ENCODE data around the gene PANX3. TPM values are rescaled to one million over a fixed set of nuclear protein-coding genes. Genes with fewer than 3 reads are reported as not detected.

PANX3 gene
- total and polyA plus RNA-seq, 2 of the 13 experiments (the other 11 are each of a cell fraction or from before 2014, with no cell fraction given): not detected

Small RNA genes within 50 kb of the gene (small RNA-seq; reads per million reads assigned to genes)
- 0 reads per million in 3 experiments for gene RNA5SP352 (ENCODE audit: insufficient read depth in 2 of 3, insufficient read length in 3 of 3, low read depth in 2 of 3, low replicate concordance in 1 of 3)

Other genes starting within 250 kb of the PANX3 start
- gene OR8B2, start 226.9 kb upstream of the PANX3 start, total RNA-seq (2016; rRNA removed; fragmentation: Illumina TruSeq; extraction: Trizol): not detected in 2 replicates
- gene OR8B2, start 226.9 kb upstream of the PANX3 start, polyA plus RNA-seq (2011; rRNA removed): not detected in 2 replicates
- gene OR8B3, start 212.4 kb upstream of the PANX3 start, total RNA-seq (2016; rRNA removed; fragmentation: Illumina TruSeq; extraction: Trizol): not detected in 2 replicates
- gene OR8B3, start 212.4 kb upstream of the PANX3 start, polyA plus RNA-seq (2011; rRNA removed): not detected in 2 replicates
- gene OR8B4, start 186.6 kb upstream of the PANX3 start, total RNA-seq (2016; rRNA removed; fragmentation: Illumina TruSeq; extraction: Trizol): not detected in 2 replicates
- not detected in 2 replicates for gene OR8B4, start 186.6 kb upstream of the PANX3 start, polyA plus RNA-seq (2011; rRNA removed)
- gene OR8B8, start 165.7 kb upstream of the PANX3 start, total RNA-seq (2016; rRNA removed; fragmentation: Illumina TruSeq; extraction: Trizol): not detected in 2 replicates
- not detected in 2 replicates for gene OR8B8, start 165.7 kb upstream of the PANX3 start, polyA plus RNA-seq (2011; rRNA removed)
- gene OR8B12, start 67.8 kb upstream of the PANX3 start, total RNA-seq (2016; rRNA removed; fragmentation: Illumina TruSeq; extraction: Trizol): not detected in 2 replicates
- gene OR8B12, start 67.8 kb upstream of the PANX3 start, polyA plus RNA-seq (2011; rRNA removed): not detected in 2 replicates
- not detected in 2 replicates for gene OR8A1, start 41.4 kb upstream of the PANX3 start, total RNA-seq (2016; rRNA removed; fragmentation: Illumina TruSeq; extraction: Trizol)
- not detected in 2 replicates for gene OR8A1, start 41.4 kb upstream of the PANX3 start, polyA plus RNA-seq (2011; rRNA removed)
- gene TBRG1, start 11.4 kb downstream of the PANX3 start, total RNA-seq (2016; rRNA removed; fragmentation: Illumina TruSeq; extraction: Trizol): 20.3 and 21.7 TPM in 2 replicates
- 25.6 and 28.9 TPM in 2 replicates for gene TBRG1, start 11.4 kb downstream of the PANX3 start, polyA plus RNA-seq (2011; rRNA removed)
- 4.5 and 7.0 TPM in 2 replicates for gene SIAE, start 62.3 kb downstream of the PANX3 start, total RNA-seq (2016; rRNA removed; fragmentation: Illumina TruSeq; extraction: Trizol)
- 21.8 and 22.4 TPM in 2 replicates for gene SIAE, start 62.3 kb downstream of the PANX3 start, polyA plus RNA-seq (2011; rRNA removed)
- 8.4 and 12.7 TPM in 2 replicates for gene SPA17, start 62.5 kb downstream of the PANX3 start, total RNA-seq (2016; rRNA removed; fragmentation: Illumina TruSeq; extraction: Trizol)
- 2.9 and 4.4 TPM in 2 replicates for gene SPA17, start 62.5 kb downstream of the PANX3 start, polyA plus RNA-seq (2011; rRNA removed)
- 0.18 TPM in 1 of 2 replicates, not detected in the other for gene NRGN, start 128.5 kb downstream of the PANX3 start, total RNA-seq (2016; rRNA removed; fragmentation: Illumina TruSeq; extraction: Trizol)
- gene NRGN, start 128.5 kb downstream of the PANX3 start, polyA plus RNA-seq (2011; rRNA removed): 0.12 and 0.22 TPM in 2 replicates
- 0.46 and 0.80 TPM in 2 replicates for gene VSIG2, start 140.8 kb downstream of the PANX3 start, total RNA-seq (2016; rRNA removed; fragmentation: Illumina TruSeq; extraction: Trizol)
- gene VSIG2, start 140.8 kb downstream of the PANX3 start, polyA plus RNA-seq (2011; rRNA removed): 2.7 and 3.5 TPM in 2 replicates
- gene ESAM, start 150.9 kb downstream of the PANX3 start, total RNA-seq (2016; rRNA removed; fragmentation: Illumina TruSeq; extraction: Trizol): 0.48 and 1.2 TPM in 2 replicates
- gene ESAM, start 150.9 kb downstream of the PANX3 start, polyA plus RNA-seq (2011; rRNA removed): 6.3 and 6.8 TPM in 2 replicates
- gene MSANTD2, start 189.0 kb downstream of the PANX3 start, total RNA-seq (2016; rRNA removed; fragmentation: Illumina TruSeq; extraction: Trizol): 6.8 and 10.1 TPM in 2 replicates
- gene MSANTD2, start 189.0 kb downstream of the PANX3 start, polyA plus RNA-seq (2011; rRNA removed): 7.5 and 8.7 TPM in 2 replicates